PC-3 (cell line): ENCODE measurements around the gene PCSK9.

Experiments used
- CTCF ChIP-seq: fragments of 300-600 bp; sonication (generic); conservative IDR thresholded peaks from 2 replicates; pipeline ENCODE4 v1.5.1; 2017; ENCODE audit warnings: antibody characterized with exemption, low read depth, mild to moderate bottlenecking, low read length
- EZH2 ChIP-seq: fragments of 300-600 bp; sonication (generic); IDR thresholded peaks from one replicate; pipeline ENCODE4 v1.6.1; 2017; ENCODE audit warnings: antibody characterized with exemption, mild to moderate bottlenecking, low read length; ENCODE audit not compliant: unreplicated experiment
- EZH2phosphoT487 ChIP-seq: fragments of 300-600 bp; sonication (generic); IDR thresholded peaks from 2 replicates; pipeline ENCODE4 v1.6.1; 2018; ENCODE audit warnings: mild to moderate bottlenecking, antibody characterized with exemption, low read length, borderline replicate concordance

- TF ChIP-seq EZH2 (no peak), CTCF (no peak), EZH2phosphoT487 (no peak)
Measured at GRCh38 chr1:55073187-55073916, 34.0 kb downstream of the PCSK9 start.
